ENCODE results near the gene DUSP16. TPM values are rescaled to one million over a fixed set of nuclear protein-coding genes. Genes with fewer than 3 reads are reported as not detected.

The DUSP16 gene
- total RNA-seq, 4 donors from 2014 or later = 7.5 to 21.4 (median 14.6) TPM

DNA sequence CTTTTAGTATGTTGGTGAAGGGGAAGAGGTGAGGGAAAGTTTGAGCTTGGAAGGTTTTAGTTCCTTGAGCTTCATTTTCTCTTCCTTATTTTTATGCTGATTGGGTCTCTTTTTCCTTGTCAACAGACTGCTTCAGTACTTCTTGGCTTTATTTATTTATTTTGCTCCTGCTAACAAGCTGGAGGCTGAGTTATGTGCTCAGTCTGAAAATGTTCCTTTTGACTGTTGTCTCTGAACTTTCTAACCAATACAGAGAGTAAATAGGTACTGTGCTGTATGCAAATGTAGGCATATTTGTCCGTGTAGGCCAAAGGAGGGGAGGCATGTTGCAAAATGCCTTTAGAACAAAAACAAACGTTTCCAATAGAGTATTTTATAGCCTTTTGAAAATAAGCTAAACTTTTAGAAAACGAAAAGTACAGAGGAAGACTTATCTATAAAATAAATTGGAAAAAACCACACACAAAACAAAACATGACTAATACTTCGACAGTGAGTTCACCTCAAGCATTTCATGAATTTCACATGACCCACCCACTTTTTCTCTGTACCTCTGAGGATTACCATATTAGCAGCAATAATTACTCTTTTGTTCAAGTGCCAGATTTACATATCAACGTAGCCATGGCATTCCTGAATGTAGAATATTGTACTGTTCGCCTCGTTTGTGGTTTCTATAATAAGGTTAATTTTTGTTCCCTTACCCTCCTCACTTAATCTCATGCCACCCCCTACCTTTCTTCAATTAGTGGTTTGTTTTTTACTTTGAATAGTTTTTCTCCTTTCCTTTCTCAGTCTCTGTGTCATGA, 44.3 kb upstream of the DUSP16 start:
- TF ChIP-seq, protein P1, sequence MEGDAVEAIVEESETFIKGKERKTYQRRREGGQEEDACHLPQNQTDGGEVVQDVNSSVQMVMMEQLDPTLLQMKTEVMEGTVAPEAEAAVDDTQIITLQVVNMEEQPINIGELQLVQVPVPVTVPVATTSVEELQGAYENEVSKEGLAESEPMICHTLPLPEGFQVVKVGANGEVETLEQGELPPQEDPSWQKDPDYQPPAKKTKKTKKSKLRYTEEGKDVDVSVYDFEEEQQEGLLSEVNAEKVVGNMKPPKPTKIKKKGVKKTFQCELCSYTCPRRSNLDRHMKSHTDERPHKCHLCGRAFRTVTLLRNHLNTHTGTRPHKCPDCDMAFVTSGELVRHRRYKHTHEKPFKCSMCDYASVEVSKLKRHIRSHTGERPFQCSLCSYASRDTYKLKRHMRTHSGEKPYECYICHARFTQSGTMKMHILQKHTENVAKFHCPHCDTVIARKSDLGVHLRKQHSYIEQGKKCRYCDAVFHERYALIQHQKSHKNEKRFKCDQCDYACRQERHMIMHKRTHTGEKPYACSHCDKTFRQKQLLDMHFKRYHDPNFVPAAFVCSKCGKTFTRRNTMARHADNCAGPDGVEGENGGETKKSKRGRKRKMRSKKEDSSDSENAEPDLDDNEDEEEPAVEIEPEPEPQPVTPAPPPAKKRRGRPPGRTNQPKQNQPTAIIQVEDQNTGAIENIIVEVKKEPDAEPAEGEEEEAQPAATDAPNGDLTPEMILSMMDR (IDR thresholded peaks at IDR 0.05; ENCODE audit: low read depth) = no peak

DNA sequence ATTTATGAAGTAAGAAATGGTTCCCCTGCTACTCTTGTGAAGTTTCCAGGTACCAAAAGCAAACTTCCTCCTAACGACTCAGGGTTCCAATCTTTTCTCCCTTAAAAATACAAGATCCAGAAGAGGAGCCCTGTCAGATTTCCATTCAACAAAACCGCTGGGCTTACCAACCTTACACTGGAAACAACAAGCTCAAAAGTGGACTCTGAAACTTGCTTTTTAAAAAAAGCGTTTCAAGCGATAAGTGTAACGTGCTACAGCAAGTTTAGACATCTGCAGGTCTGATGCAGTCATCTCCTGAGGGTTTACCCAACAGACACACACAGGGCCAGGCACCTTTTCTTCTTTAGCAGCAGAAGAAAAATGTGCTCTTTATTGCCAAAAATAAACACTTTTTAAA, 42.1 kb upstream of the DUSP16 start:
- TF ChIP-seq, protein P1 (IDR thresholded peaks at IDR 0.05; ENCODE audit: low read depth) = no peak

DNA sequence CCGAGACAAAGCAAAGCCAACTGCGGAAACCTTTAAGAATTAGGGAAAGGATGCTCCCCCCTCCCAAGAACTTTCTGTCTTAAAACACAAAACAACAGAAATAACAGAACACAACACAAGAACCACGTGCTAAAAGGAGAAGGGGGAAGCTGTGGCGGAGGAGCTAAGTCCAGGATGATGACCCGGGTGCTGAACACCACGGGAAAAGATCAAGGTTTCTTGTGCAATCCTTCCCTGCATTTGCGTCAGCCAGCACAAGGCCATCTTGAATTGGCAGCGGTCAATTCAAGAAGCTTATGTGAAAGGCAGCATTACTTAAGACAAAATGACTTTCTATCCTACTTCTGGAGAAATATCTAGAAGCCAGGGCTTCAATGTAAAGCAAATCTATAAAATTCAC, 38.0 kb upstream of the DUSP16 start:
- TF ChIP-seq, protein P1 (IDR thresholded peaks at IDR 0.05; ENCODE audit: low read depth) = no peak

DNA sequence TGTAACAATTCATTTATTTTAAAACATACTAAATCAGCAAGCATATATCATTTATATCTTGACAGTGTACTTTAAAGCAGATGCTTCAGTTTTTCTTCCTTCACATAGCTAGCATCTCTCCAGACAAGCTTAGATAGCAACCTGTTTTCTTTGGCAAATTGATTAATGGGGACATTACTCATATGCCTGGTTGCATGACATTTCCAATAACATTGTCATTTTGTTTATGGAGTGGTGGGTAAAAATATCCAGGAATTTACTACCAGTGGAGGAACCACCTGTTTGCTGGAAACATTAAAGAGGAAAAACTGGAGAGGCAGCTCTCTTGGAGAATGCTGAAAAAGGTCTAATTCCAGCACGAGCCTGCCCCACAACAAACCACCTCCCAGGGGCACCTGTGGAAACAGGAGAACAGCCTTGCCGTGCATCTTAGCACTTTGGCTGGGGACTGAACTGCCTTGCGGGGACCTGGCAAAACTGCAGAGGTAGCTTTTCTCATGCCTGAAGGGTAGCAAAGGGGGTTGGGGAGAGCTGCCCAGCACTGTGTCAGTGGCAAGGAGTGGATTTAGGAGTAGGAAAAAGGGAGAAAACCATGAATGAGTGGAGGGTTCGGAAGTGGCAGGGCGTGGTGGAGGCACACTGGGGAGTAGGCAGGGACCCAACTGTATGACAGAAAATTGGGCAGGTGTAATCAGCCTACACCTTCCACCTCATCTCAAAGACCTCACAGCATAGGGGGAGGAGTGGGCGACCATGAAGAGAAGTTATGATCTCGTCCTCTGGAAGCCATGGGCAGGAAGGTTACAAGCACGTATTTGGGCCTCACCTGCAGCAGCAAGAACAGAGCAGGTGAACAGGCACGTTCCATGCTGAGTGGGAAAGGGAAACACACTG, 37.3 kb upstream of the DUSP16 start:
- TF ChIP-seq, protein P1 (IDR thresholded peaks at IDR 0.05; ENCODE audit: low read depth) = no peak

DNA sequence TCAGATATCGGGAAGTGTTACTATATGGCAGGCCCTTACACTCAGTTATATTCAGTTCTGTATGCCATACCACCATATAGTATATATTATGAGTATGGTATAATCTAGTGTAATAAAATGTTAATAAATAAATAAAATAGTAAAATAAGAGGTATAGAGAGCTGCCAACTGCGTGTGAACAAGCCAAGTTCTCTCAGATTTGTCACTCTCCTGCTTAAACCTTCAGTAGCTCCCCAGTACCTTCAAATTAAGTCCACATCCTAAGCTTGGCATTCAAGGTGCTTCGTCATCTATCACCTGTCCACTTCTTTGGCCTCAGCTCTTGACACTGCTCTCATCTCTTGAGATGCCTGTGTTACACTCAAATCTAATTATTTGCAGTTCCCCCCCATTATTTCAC, 36.2 kb upstream of the DUSP16 start:
- TF ChIP-seq, protein P1 (IDR thresholded peaks at IDR 0.05; ENCODE audit: low read depth) = no peak

DNA sequence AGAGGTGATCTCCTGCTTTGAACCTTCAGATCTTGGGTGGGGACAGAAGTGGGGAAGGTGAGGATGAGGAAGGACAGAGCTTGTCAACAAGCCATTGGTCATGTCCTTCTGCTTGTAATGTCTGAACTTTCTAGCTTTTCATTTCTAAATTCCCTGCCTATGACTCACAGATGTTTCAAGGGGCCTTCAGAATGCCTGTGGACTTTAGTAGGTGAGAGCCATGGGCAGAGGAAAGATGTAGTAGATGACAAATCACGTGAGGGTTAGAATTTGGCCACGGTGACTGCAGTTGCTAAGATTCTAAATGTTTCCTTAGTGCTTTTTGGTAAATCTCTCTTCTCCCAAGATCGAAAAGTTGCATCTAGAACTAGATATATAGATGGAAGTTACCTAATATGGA, 30.3 kb upstream of the DUSP16 start:
- TF ChIP-seq, protein P1 (IDR thresholded peaks at IDR 0.05; ENCODE audit: low read depth) = no peak

DNA sequence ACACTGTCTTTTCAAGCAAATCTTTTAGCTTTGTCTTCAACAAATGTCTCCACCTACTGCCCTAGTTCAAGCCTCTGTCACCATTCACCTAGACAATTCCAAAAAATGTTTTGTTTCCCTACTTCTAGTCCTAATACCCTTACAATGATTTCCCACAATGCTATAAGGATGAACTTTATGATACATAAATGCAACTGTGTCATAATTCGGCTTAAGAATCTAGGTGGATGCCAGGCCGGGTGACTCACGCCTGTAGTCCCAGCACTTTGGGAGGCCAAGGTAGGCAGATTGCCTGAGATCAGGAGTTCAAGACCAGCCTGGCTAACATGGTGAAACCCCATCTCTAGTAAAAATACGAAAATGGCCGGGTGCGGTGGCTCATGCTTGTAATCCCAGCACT, 28.3 kb upstream of the DUSP16 start:
- TF ChIP-seq, protein P1 (IDR thresholded peaks at IDR 0.05; ENCODE audit: low read depth) = no peak
